ENCODE data around the gene PTGDR2.
"Not testable (repeated sequence)": the region's sequence is repeated elsewhere in the genome, so short reads cannot be mapped to it uniquely, and the experiment has no call there.

The PTGDR2 gene

DNA sequence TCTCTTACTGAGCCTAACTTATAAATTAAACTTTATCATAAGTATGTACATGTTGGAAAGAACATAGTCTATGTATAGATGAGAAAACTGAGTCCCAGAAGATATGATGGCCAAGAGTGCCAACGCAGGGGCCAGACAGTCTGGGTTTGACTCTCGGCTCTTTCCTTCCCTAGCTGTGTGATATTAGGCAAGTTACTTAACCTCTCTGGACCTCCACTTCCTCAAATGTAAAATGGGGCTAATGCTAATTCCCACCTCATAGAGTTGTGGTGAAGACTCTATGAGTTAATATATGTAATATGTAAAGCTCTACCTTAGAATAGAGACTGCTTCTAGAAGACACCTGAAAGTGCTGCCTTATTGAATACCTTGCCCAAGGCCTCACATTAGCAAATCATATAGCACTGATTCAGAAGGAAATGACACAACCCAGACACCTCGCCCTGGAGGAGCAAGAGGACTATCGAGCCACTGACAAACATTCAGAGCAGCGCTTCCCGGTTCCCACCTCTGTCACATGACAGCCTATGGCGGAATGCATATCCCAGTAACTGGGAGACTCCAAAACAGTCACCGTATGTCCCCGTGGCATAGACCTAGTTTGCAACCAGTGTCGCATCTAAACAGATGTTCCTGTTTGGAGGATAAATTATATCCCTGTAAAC lies 25.1 kb downstream of the PTGDR2 start:
- TF ChIP-seq, protein P1, sequence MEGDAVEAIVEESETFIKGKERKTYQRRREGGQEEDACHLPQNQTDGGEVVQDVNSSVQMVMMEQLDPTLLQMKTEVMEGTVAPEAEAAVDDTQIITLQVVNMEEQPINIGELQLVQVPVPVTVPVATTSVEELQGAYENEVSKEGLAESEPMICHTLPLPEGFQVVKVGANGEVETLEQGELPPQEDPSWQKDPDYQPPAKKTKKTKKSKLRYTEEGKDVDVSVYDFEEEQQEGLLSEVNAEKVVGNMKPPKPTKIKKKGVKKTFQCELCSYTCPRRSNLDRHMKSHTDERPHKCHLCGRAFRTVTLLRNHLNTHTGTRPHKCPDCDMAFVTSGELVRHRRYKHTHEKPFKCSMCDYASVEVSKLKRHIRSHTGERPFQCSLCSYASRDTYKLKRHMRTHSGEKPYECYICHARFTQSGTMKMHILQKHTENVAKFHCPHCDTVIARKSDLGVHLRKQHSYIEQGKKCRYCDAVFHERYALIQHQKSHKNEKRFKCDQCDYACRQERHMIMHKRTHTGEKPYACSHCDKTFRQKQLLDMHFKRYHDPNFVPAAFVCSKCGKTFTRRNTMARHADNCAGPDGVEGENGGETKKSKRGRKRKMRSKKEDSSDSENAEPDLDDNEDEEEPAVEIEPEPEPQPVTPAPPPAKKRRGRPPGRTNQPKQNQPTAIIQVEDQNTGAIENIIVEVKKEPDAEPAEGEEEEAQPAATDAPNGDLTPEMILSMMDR (IDR thresholded peaks at IDR 0.05; ENCODE audit: low read depth, low read length, missing control alignments) = no peak
- DNase-seq (ENCODE audit: extremely low read depth, low read depth) = no peak
- no peak overlapping the region for H3K4me3 ChIP-seq (replicated peaks; ENCODE audit: low read depth, low read length)

DNA sequence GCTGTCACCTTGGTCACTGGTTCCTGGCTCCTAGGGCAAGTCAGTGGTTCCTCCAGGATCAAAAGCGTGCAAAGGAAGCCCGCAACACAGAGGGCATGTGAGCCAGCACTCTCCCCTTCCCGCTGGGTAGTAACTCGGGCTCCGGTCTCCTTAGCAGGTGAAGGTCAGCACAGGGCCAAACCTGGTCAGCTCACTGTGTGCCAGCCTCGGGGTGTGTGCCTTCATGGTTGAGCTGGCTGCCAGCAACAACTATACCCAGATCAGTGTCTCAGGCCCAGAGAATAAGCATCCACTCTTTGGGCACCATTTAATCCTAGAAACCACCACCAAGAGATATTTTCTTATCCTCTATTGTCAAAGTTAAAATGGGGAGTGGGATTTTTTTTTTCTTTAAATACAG lies 30.0 kb downstream of the PTGDR2 start:
- TF ChIP-seq, protein P1 (IDR thresholded peaks at IDR 0.05; ENCODE audit: low read depth, low read length, missing control alignments) = no peak
- no peak for DNase-seq (ENCODE audit: extremely low read depth, low read depth)
- no peak overlapping the region for H3K4me3 ChIP-seq (replicated peaks; ENCODE audit: low read depth, low read length)

DNA sequence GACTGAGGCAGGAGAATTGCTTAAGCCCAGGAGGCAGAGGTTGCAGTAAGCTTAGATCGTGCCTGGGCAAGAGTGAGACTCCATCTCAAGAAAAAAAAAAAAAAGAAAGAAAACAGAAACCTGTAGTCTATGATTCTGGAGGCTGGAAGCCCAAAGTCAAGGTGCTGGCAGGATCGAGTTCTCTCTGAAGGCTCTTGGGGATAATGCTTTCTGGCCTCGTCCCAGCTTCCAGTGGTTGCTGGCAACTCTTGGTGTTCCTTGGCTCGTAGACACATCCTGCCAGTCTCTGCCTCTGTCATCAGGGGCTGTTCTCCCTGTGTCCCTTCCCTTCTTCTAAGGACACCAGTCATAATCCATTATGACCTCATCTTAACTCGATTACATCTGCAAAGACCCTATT lies 30.6 kb downstream of the PTGDR2 start:
- H3K4me3 ChIP-seq (replicated peaks; ENCODE audit: low read depth, low read length) = no peak overlapping the region
- TF ChIP-seq, protein P1 (IDR thresholded peaks at IDR 0.05; ENCODE audit: low read depth, low read length, missing control alignments) = no peak
- no peak for DNase-seq (ENCODE audit: extremely low read depth, low read depth)

DNA sequence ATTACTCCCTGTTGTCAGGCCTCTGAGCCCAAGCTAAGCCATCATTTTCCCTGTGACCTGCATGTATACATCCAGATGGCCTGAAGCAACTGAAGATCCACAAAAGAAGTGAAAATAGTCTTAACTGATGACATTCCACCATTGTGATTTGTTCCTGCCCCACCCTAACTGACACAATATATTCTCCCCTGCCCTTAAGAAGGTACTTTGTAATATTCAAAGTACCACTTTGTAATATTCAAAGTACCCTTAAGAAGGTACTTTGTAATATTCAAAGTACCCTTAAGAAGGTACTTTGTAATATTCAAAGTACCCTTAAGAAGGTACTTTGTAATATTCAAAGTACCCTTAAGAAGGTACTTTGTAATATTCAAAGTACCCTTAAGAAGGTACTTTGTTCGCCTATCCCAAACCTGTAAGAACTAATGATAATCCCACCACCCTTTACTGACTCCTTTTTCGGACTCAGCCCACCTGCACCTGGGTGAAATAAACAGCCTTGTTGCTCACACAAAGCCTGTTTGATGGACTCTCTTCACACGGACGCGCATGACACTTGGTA lies 31.9 kb downstream of the PTGDR2 start:
- not testable (repeated sequence) for DNase-seq (ENCODE audit: extremely low read depth, low read depth); H3K4me3 ChIP-seq (replicated peaks; ENCODE audit: low read depth, low read length)

DNA sequence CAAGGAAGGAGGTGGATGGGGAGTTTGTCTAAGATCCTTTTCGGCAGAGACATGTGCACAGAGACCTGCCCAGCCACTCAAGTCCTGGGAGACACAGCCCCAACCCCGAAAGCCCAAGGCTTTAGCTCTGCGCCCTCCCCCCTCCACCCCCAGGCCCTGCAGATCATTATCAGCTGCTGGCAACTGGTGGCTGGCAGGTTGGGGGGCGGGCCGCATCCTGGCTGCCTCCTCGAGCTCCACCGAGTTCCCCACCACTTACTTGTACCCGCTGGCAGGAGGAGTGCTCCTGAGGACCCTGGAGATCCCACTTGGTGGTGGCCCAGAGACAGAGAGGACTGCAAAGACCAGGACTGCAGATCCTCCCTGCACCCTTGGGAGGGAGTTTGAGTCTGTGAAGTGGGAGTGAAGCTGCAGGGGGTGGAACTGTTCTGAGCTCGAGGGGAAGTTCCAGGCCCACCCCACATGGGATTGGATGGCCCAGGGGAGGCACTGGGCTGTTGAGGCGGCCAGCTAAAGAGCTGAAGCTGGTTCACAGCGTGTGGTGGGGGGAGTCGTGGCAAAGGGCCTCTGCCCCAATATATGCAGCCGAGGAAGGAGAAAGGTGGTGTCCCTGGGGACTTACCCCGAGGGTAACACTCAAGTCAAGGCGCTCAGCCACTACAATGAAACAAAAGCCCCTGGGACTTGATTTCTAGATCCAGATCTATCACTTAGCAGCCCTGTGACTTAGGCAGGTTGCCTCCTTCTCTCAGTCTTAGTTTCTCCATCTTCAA lies 33.7 kb downstream of the PTGDR2 start:
- H3K4me3 ChIP-seq (replicated peaks; ENCODE audit: low read depth, low read length) = no peak overlapping the region
- TF ChIP-seq, protein P1 (IDR thresholded peaks at IDR 0.05; ENCODE audit: low read depth, low read length, missing control alignments) = no peak
- no peak for DNase-seq (ENCODE audit: extremely low read depth, low read depth)

DNA sequence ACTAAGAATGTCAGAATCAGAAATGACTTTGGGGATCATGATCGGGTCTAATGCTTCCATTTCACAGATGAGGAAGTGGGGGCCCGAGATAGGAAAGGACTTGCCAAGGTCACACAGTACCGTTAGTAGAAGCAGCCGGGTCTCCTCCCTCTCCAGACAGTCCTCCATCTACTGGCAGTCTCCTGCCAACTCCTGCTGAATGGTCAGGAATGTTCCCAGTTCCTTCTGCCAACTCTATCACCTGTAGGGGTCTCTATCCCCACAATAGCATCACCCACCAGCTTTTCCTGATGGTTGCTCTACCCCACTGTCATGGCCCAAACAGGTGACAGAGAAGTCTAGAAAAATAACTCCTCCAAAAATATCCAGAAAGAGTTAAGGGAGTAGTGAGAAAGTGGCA lies 37.7 kb downstream of the PTGDR2 start:
- DNase-seq (ENCODE audit: extremely low read depth, low read depth) = no peak
- TF ChIP-seq, protein P1 (IDR thresholded peaks at IDR 0.05; ENCODE audit: low read depth, low read length, missing control alignments) = no peak
- no peak overlapping the region for H3K4me3 ChIP-seq (replicated peaks; ENCODE audit: low read depth, low read length)

DNA sequence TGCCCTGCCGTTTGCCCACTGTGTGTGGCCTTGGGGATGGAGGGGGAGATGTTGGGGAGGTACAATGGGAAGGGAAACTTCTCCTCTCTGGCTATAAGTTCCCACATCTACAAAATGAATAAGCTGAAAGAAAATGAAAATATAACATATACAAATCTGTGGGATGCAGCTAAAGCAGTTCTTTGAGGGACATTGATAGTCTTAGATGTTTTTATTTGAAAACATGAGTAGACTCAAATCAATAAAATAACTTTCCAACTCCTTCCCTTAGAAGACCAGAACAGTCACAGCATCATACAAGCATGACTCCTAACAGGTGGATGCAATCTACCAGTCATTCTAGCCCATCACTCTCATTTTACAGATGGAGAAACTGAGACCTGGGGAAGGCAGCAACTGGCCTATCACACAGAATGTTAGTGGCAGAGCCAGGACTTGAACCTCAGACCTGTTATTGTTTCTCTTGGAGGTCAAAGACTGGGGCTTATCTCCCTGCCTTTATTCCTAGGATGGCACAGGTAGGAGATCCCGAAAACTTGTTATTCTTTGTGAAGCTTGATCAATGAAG lies 39.1 kb downstream of the PTGDR2 start:
- TF ChIP-seq, protein P1 (IDR thresholded peaks at IDR 0.05; ENCODE audit: low read depth, low read length, missing control alignments) = no peak
- no peak overlapping the region for H3K4me3 ChIP-seq (replicated peaks; ENCODE audit: low read depth, low read length)

More for the DNA sequence above, 39.1 kb downstream of the PTGDR2 start:
- DNase-seq (ENCODE audit: extremely low read depth, low read depth) = no peak

Data from HFF-Myc (cell line).